ENCODE data around the gene ERC1. TPM values are rescaled to one million over a fixed set of nuclear protein-coding genes. Genes with fewer than 3 reads are reported as not detected.

The ERC1 gene
- total RNA-seq, 1 experiment from 2014 or later, result 39.4 TPM

DNA sequence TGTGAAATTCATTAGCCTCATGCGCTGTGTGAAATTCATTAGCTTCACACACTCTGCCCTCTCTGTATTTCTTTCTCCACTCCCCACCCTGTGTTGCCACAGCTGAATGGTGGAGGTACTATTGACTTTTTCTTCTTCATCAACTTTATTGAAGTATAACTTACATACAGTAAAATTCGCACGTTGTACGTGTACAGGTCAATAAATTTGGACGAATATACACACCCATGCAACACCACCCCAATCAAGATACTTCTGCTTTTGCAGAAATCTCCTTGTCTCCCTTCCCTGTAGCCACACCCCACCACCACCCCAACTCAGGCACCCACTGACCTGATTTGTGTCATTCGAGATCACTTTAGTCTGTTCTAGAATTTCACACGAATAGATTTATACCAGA, 551.6 kb downstream of the ERC1 start:
- H3K4me3 Mint-ChIP-seq (ENCODE audit: low read depth, unreplicated experiment), result no peak overlapping the region
- H3K9me3 Mint-ChIP-seq (ENCODE audit: low read depth, unreplicated experiment), result no peaks in the 10 kb centered on the region
- no peak for DNase-seq
- no peak overlapping the region for H3K27ac Mint-ChIP-seq (ENCODE audit: unreplicated experiment)
- no peaks in the 10 kb centered on the region for H3K36me3 Mint-ChIP-seq (ENCODE audit: insufficient read depth, unreplicated experiment)
- BruUV-seq (replicated peaks), result no TSS peak
- CTCF ChIA-PET, result interaction anchor here (0.7 kb wide), 1 partner anchor 434 kb away, joined by 5 read pairs; no protein-coding TSS in a partner anchor
- TF ChIP-seq CTCF (IDR thresholded peaks at IDR 0.05; ENCODE audit: unreplicated experiment), result no peak
- peaks cover 13% of the 10 kb centered on the region for H3K4me1 Mint-ChIP-seq (ENCODE audit: low read depth, unreplicated experiment)
- intact Hi-C loops (cut with micrococcal nuclease; ENCODE audit: unreplicated experiment), result loop anchor here (10.0 kb wide), 1 partner anchor 198 kb away; no protein-coding TSS in a partner anchor
- H3K27me3 Mint-ChIP-seq (ENCODE audit: unreplicated experiment), result peaks cover 9% of the 10 kb centered on the region

DNA sequence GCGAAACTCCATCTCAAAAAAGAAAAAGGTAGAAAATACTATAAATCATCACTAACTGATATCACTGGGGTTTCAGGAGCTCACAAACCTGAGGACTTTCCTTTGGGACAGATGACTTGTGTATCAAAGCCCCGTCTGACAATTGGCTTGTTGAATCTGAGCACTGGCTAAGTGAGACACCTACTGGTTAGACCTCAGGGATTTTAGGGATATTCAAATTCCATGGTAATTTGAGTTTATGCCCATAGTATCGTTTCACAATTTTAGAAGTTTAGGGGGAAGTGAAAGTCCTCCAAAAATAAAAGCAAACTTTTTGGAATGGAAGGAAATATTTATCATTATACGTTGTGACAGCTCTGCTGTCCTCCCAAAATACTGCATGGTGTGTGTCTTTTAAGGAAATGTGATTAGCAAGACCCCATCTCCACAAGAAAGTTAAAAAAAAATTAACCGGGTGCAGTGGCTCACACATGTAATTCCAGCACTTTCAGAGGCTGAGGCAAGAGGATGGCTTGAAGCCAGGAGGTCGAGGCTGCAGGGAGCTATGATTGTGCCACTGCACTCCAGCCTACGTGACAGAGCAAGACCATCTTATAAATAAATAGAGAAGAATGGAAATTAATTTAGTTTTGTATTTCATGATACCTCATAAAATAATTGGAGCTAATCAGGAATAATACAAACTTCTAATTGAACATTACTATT, 554.1 kb downstream of the ERC1 start:
- BruUV-seq (replicated peaks), result no TSS peak
- intact Hi-C loops (cut with micrococcal nuclease; ENCODE audit: unreplicated experiment), result loop anchor here (1.0 to 10.0 kb wide), 2 partner anchors 200 to 427 kb away; no protein-coding TSS in a partner anchor
- peaks cover 13% of the 10 kb centered on the region for H3K4me1 Mint-ChIP-seq (ENCODE audit: low read depth, unreplicated experiment)
- CTCF ChIA-PET, result interaction anchor here (0.6 to 1.1 kb wide), 5 partner anchors 20 to 540 kb away, joined by 3 to 9 read pairs (median 4); no protein-coding TSS in a partner anchor
- TF ChIP-seq CTCF (IDR thresholded peaks at IDR 0.05; ENCODE audit: unreplicated experiment), result peak; percentile 21
- H3K27me3 Mint-ChIP-seq (ENCODE audit: unreplicated experiment), result no peaks in the 10 kb centered on the region
- no peaks in the 10 kb centered on the region for H3K9me3 Mint-ChIP-seq (ENCODE audit: low read depth, unreplicated experiment)
- H3K4me3 Mint-ChIP-seq (ENCODE audit: low read depth, unreplicated experiment), result no peak overlapping the region
- H3K27ac Mint-ChIP-seq (ENCODE audit: unreplicated experiment), result no peak overlapping the region
- no peaks in the 10 kb centered on the region for H3K36me3 Mint-ChIP-seq (ENCODE audit: insufficient read depth, unreplicated experiment)
- peak; percentile 18 for DNase-seq

Other genes with a start within 250 kb of the ERC1 start
- 93.8 and 107 TPM in 2 replicates for gene WNK1, start 238.6 kb upstream of the ERC1 start, total RNA-seq (2022)
- gene RAD52, start 41.5 kb upstream of the ERC1 start, total RNA-seq (2022), result 22.2 and 27.1 TPM in 2 replicates